Neural progenitor cell (in vitro differentiated cells): ENCODE measurements around the gene CELF4. TPM values are rescaled to one million over a fixed set of nuclear protein-coding genes. Genes with fewer than 3 reads are reported as not detected.

Experiments
- DNase-seq: peaks from one replicate; pipeline ENCODE4 v3.0.0-alpha.2; 2016; ENCODE audit warnings: low spot score
- H2AFZ ChIP-seq: fragments of 200-600 bp; sonication (generic); replicated peaks from 2 replicates; pipeline ENCODE4 v1.6.1; 2016; ENCODE audit warnings: antibody characterized with exemption
- H3F3A ChIP-seq: fragments of 200-600 bp; sonication (generic); 2 replicates; pipeline ENCODE4 v1.6.1; 2016; ENCODE audit warnings: antibody characterized with exemption, low read depth
- H3K27ac ChIP-seq: fragments of 200-600 bp; sonication (generic); 2 replicates; pipeline ENCODE4 v1.5.1; 2016; ENCODE audit warnings: mild to moderate bottlenecking
- H3K27me3 ChIP-seq: fragments of 200-600 bp; sonication (generic); 2 replicates; pipeline ENCODE4 v1.6.1; 2016; ENCODE audit warnings: mild to moderate bottlenecking, moderate library complexity
- H3K36me3 ChIP-seq: fragments of 200-600 bp; sonication (generic); 2 replicates; pipeline ENCODE4 v1.5.1; 2016
- H3K4me1 ChIP-seq: fragments of 200-600 bp; sonication (generic); 2 replicates; pipeline ENCODE4 v1.6.1; 2016; ENCODE audit warnings: mixed run types
- H3K4me2 ChIP-seq: fragments of 200-600 bp; sonication (generic); 2 replicates; pipeline ENCODE4 v1.6.1; 2016
- H3K4me3 ChIP-seq: fragments of 200-600 bp; sonication (generic); 2 replicates; pipeline ENCODE4 v1.5.1; 2016
- H3K79me2 ChIP-seq: fragments of 200-600 bp; sonication (generic); 2 replicates; pipeline ENCODE4 v1.6.1; 2016; ENCODE audit warnings: low read depth
- H3K9ac ChIP-seq: fragments of 200-600 bp; sonication (generic); 2 replicates; pipeline ENCODE4 v1.6.1; 2016
- H3K9me3 ChIP-seq: fragments of 200-600 bp; sonication (generic); 2 replicates; pipeline ENCODE4 v1.5.1; 2016; ENCODE audit warnings: low read depth
- H4K20me1 ChIP-seq: fragments of 200-600 bp; sonication (generic); 2 replicates; pipeline ENCODE4 v1.6.1; 2016; ENCODE audit warnings: low read depth
- H3K27ac Mint-ChIP-seq: 3 replicates; pipeline ENCODE4 v1.8.0; 2021; ENCODE audit warnings: mixed read lengths
- H3K27me3 Mint-ChIP-seq: 2 replicates; pipeline ENCODE4 v1.8.0; 2022; ENCODE audit warnings: low read depth, mild to moderate bottlenecking, inconsistent platforms, moderate library complexity, mixed read lengths; ENCODE audit not compliant: insufficient read depth
- H3K36me3 Mint-ChIP-seq: 3 replicates; pipeline ENCODE4 v1.8.0; 2021; ENCODE audit warnings: mixed read lengths
- H3K4me1 Mint-ChIP-seq: 3 replicates; pipeline ENCODE4 v1.8.0; 2021; ENCODE audit warnings: mixed read lengths
- H3K4me3 Mint-ChIP-seq: 3 replicates; pipeline ENCODE4 v1.8.0; 2021; ENCODE audit warnings: mild to moderate bottlenecking, moderate library complexity, mixed read lengths
- H3K9me3 Mint-ChIP-seq: 3 replicates; pipeline ENCODE4 v1.8.0; 2020; ENCODE audit warnings: mixed read lengths
- CTCF ChIP-seq: fragments of 200-600 bp; sonication (generic); IDR thresholded peaks from 2 replicates; pipeline ENCODE4 v1.5.1; 2017; ENCODE audit warnings: antibody characterized with exemption, mild to moderate bottlenecking
- EZH2 ChIP-seq: fragments of 200-600 bp; sonication (generic); IDR thresholded peaks from 2 replicates; pipeline ENCODE4 v1.6.1; 2017; ENCODE audit warnings: antibody characterized with exemption, mild to moderate bottlenecking, moderate library complexity
- EZH2phosphoT487 ChIP-seq: fragments of 200-600 bp; sonication (generic); IDR thresholded peaks from 2 replicates; pipeline ENCODE4 v1.6.1; 2017; ENCODE audit warnings: antibody characterized with exemption
- total RNA-seq: library from RNA; depleted of rRNA; stranded (reverse); fragments of >200 nt; gene quantifications from 2 replicates; pipeline ENCODE4 v1.2.3, GENCODE V29; 2015; ENCODE audit warnings: low replicate concordance

The CELF4 gene
- total RNA-seq, 1 donor from 2014 or later, result 1.8 TPM

- no peaks in the 10 kb centered on the region for H3K4me1 ChIP-seq
- H3K4me3 Mint-ChIP-seq, result no peak overlapping the region
- no peaks in the 10 kb centered on the region for H3K27me3 ChIP-seq
- no peak overlapping the region for H3K9ac ChIP-seq
- no peaks in the 10 kb centered on the region for H3K9me3 Mint-ChIP-seq
- H4K20me1 ChIP-seq, result no peaks in the 10 kb centered on the region
- peaks cover 8% of the 10 kb centered on the region for H3K27me3 Mint-ChIP-seq
- no peaks in the 10 kb centered on the region for H3K9me3 ChIP-seq
- no peak for DNase-seq
- peaks cover 7% of the 10 kb centered on the region for H3K4me1 Mint-ChIP-seq
- H3K79me2 ChIP-seq, result no peaks in the 10 kb centered on the region
- no peak overlapping the region for H2AFZ ChIP-seq
- no peaks in the 10 kb centered on the region for H3K36me3 Mint-ChIP-seq
- no peak for TF ChIP-seq EZH2phosphoT487
- TF ChIP-seq EZH2, result no peak
- TF ChIP-seq CTCF, result no peak
- no peaks in the 10 kb centered on the region for H3K36me3 ChIP-seq
- no peaks in the 10 kb centered on the region for H3F3A ChIP-seq
- H3K27ac ChIP-seq, result no peak overlapping the region
- H3K4me2 ChIP-seq, result no peak overlapping the region
- H3K4me3 ChIP-seq, result no peak overlapping the region
- H3K27ac Mint-ChIP-seq, result no peak overlapping the region
Observed at GRCh38 chr18:37471637-37472036, 94.0 kb downstream of the CELF4 start.

GRCh38 chr18:37470986-37471385 lies 94.6 kb downstream of the CELF4 start:
- H3K4me3 ChIP-seq, result no peak overlapping the region
- no peak overlapping the region for H3K4me3 Mint-ChIP-seq
- no peaks in the 10 kb centered on the region for H3K9me3 Mint-ChIP-seq
- no peaks in the 10 kb centered on the region for H3K27me3 ChIP-seq
- H3K36me3 ChIP-seq, result no peaks in the 10 kb centered on the region
- H3K79me2 ChIP-seq, result no peaks in the 10 kb centered on the region
- H3K27ac ChIP-seq, result no peak overlapping the region
- H3K36me3 Mint-ChIP-seq, result no peaks in the 10 kb centered on the region
- peaks cover 10% of the 10 kb centered on the region for H3K27me3 Mint-ChIP-seq
- no peak for TF ChIP-seq EZH2phosphoT487
- no peak for TF ChIP-seq EZH2
- TF ChIP-seq CTCF, result no peak
- H3F3A ChIP-seq, result no peaks in the 10 kb centered on the region
- H3K4me1 ChIP-seq, result no peaks in the 10 kb centered on the region
- H4K20me1 ChIP-seq, result no peaks in the 10 kb centered on the region
- H3K4me1 Mint-ChIP-seq, result peaks cover 11% of the 10 kb centered on the region
- H3K9me3 ChIP-seq, result no peaks in the 10 kb centered on the region
- H3K27ac Mint-ChIP-seq, result no peak overlapping the region
- H2AFZ ChIP-seq, result no peak overlapping the region
- no peak overlapping the region for H3K4me2 ChIP-seq
- no peak for DNase-seq
- no peak overlapping the region for H3K9ac ChIP-seq

GRCh38 chr18:37467002-37467662 lies 98.5 kb downstream of the CELF4 start:
- Mint-ChIP-seq H3K27me3 (peaks cover 11% of the 10 kb centered on the region), H3K4me1 (peaks cover 15% of the 10 kb centered on the region), H3K27ac (no peak overlapping the region), H3K9me3 (no peaks in the 10 kb centered on the region), H3K4me3 (no peak overlapping the region), H3K36me3 (no peaks in the 10 kb centered on the region)
- H3K27me3 ChIP-seq, result no peaks in the 10 kb centered on the region
- no peak for TF ChIP-seq EZH2phosphoT487
- TF ChIP-seq CTCF, result no peak
- TF ChIP-seq EZH2, result no peak
- no peak for DNase-seq
- no peaks in the 10 kb centered on the region for H3F3A ChIP-seq
- H3K4me1 ChIP-seq, result no peaks in the 10 kb centered on the region
- H3K9me3 ChIP-seq, result no peaks in the 10 kb centered on the region
- no peak overlapping the region for H3K4me3 ChIP-seq
- no peak overlapping the region for H3K27ac ChIP-seq
- H3K9ac ChIP-seq, result no peak overlapping the region
- no peaks in the 10 kb centered on the region for H4K20me1 ChIP-seq
- H3K4me2 ChIP-seq, result no peak overlapping the region
- no peak overlapping the region for H2AFZ ChIP-seq
- no peaks in the 10 kb centered on the region for H3K36me3 ChIP-seq
- H3K79me2 ChIP-seq, result no peaks in the 10 kb centered on the region
